HEK293 (cell line): ENCODE data around the gene HRC.

Source experiments
- INSM2 ChIP-seq: fragments of 450-650 bp; formaldehyde crosslinking; IDR thresholded peaks from 2 replicates; pipeline ENCODE4 v1.5.1; 2016; ENCODE audit warnings: missing biosample characterization, missing genetic modification characterization
- KLF1 ChIP-seq: fragments of 450-650 bp; formaldehyde crosslinking; IDR thresholded peaks from 2 replicates; pipeline ENCODE4 v1.5.1; 2016; ENCODE audit warnings: missing biosample characterization, missing genetic modification characterization
- TSHZ1 ChIP-seq: fragments of 450-650 bp; formaldehyde crosslinking; IDR thresholded peaks from 2 replicates; pipeline ENCODE4 v1.5.1; 2016; ENCODE audit warnings: missing biosample characterization, missing genetic modification characterization, borderline replicate concordance
- ZBTB11 ChIP-seq: fragments of 450-650 bp; formaldehyde crosslinking; conservative IDR thresholded peaks from 2 replicates; pipeline ENCODE4 v1.5.1; 2016; ENCODE audit warnings: low read depth, missing biosample characterization, missing genetic modification characterization
- ZBTB6 ChIP-seq: fragments of 450-650 bp; formaldehyde crosslinking; IDR thresholded peaks from 2 replicates; pipeline ENCODE4 v1.5.1; 2017; ENCODE audit warnings: missing biosample characterization, missing genetic modification characterization
- ZNF2 ChIP-seq: fragments of 450-650 bp; formaldehyde crosslinking; IDR thresholded peaks from 2 replicates; pipeline ENCODE4 v1.5.1; 2016; ENCODE audit warnings: missing biosample characterization, missing genetic modification characterization
- ZNF37A ChIP-seq: fragments of 450-650 bp; IDR thresholded peaks from 2 replicates; pipeline ENCODE4 v1.5.1; 2018; ENCODE audit warnings: missing biosample characterization, missing genetic modification characterization
- ZNF518A ChIP-seq: fragments of 450-650 bp; formaldehyde crosslinking; conservative IDR thresholded peaks from 2 replicates; pipeline ENCODE4 v1.5.1; 2016; ENCODE audit warnings: low read depth, missing biosample characterization, missing genetic modification characterization
- ZNF785 ChIP-seq: fragments of 450-650 bp; formaldehyde crosslinking; IDR thresholded peaks from 2 replicates; pipeline ENCODE4 v1.5.1; 2016; ENCODE audit warnings: missing biosample characterization, missing genetic modification characterization
- ZNF843 ChIP-seq: fragments of 450-650 bp; formaldehyde crosslinking; IDR thresholded peaks from 2 replicates; pipeline ENCODE4 v1.5.1; 2016; ENCODE audit warnings: missing biosample characterization, missing genetic modification characterization

Gene HRC

GRCh38 chr19:49151267-49152118 is 3.7 kb downstream of the HRC start (continued):
- TF ChIP-seq TSHZ1 (tag by site-specific recombination) (no peak), ZNF843 (tag by site-specific recombination) (no peak), ZNF2 (0 out of 2 replicates have a peak, but pooled peaks have one; percentile 19), KLF1 (tag by site-specific recombination) (peak; percentile 63), INSM2 (tag by site-specific recombination) (no peak), ZBTB11 (0 out of 2 replicates have a peak, but pooled peaks have one; percentile 17), ZNF518A (tag by site-specific recombination) (no peak), ZNF37A (tag by site-specific recombination) (no peak), ZBTB6 (tag by site-specific recombination) (peak; percentile 99), ZNF785 (tag by site-specific recombination) (no peak)
